ENCODE results near the gene ZNF200.
"Not testable (repeated sequence)": the region's sequence is repeated elsewhere in the genome, so short reads cannot be mapped to it uniquely, and the experiment has no call there.

The ZNF200 gene

GRCh38 chr16:3274947-3275346 lies 40.0 kb upstream of the ZNF200 start:
- H4K20me1 ChIP-seq (ENCODE audit: insufficient read depth, low read length) = no peaks in the 10 kb centered on the region
- H2AFZ ChIP-seq (ENCODE audit: low read depth, low read length) = no peak overlapping the region
- H3K36me3 ChIP-seq (ENCODE audit: insufficient read depth, low read length) = no peaks in the 10 kb centered on the region
- no peak overlapping the region for H3K4me2 ChIP-seq (ENCODE audit: insufficient read depth, low read length)
- no peak for ATAC-seq (ENCODE audit: insufficient read depth, low read depth)
- no peak overlapping the region for H3K9ac ChIP-seq (ENCODE audit: low read depth, low read length)
- TF ChIP-seq EZH2 (IDR thresholded peaks at IDR 0.05; ENCODE audit: borderline replicate concordance, low read depth, low read length, severe bottlenecking) (no peak), CTCF (IDR thresholded peaks at IDR 0.05; ENCODE audit: borderline replicate concordance, extremely low read depth, low read length, poor library complexity, severe bottlenecking) (no peak)
- no peaks in the 10 kb centered on the region for H3K9me3 ChIP-seq (ENCODE audit: insufficient read depth, low read length, severe bottlenecking)
- DNase-seq = no peak
- no peak overlapping the region for H3K4me3 ChIP-seq (ENCODE audit: low read depth in 1 of 2, low read length in 2 of 2)
- no peak overlapping the region for H3K27ac ChIP-seq (ENCODE audit: low read length)
- H3K79me2 ChIP-seq (ENCODE audit: insufficient read depth, low read length) = no peaks in the 10 kb centered on the region
- H3K27me3 ChIP-seq (ENCODE audit: insufficient read depth, low read length, poor library complexity) = no peaks in the 10 kb centered on the region
- no peaks in the 10 kb centered on the region for H3K4me1 ChIP-seq (ENCODE audit: insufficient read depth, low read length)

DNA sequence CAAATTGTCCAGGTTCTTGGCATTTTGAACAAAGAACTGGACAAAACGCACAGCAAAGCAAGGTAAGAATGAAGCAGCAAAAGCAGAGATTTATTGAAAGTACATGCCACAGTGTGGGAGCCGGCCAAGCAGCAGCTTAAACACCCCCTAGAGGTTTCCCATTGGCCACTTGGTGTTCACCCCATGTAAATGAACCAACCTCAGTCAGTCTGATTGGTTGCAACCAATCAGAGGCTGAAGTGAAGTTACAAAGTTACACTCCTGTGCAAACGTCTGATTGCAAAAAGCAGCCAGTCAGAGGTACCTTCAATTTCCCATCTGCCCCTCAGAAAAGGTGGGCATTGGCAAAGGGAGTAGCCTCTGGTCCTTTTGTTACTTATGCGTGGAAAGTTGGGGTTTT lies 39.5 kb upstream of the ZNF200 start:
- Histone ChIP-seq H2AFZ (ENCODE audit: low read depth, low read length) (no peak overlapping the region), H4K20me1 (ENCODE audit: insufficient read depth, low read length) (no peaks in the 10 kb centered on the region), H3K4me2 (ENCODE audit: insufficient read depth, low read length) (no peak overlapping the region), H3K9ac (ENCODE audit: low read depth, low read length) (no peak overlapping the region), H3K27ac (ENCODE audit: low read length) (no peak overlapping the region), H3K4me1 (ENCODE audit: insufficient read depth, low read length) (no peaks in the 10 kb centered on the region), H3K9me3 (ENCODE audit: insufficient read depth, low read length, severe bottlenecking) (no peaks in the 10 kb centered on the region), H3K4me3 (ENCODE audit: low read depth in 1 of 2, low read length in 2 of 2) (no peak overlapping the region), H3K79me2 (ENCODE audit: insufficient read depth, low read length) (no peaks in the 10 kb centered on the region), H3K27me3 (ENCODE audit: insufficient read depth, low read length, poor library complexity) (no peaks in the 10 kb centered on the region), H3K36me3 (ENCODE audit: insufficient read depth, low read length) (no peaks in the 10 kb centered on the region)
- TF ChIP-seq EZH2 (IDR thresholded peaks at IDR 0.05; ENCODE audit: borderline replicate concordance, low read depth, low read length, severe bottlenecking) = no peak
- TF ChIP-seq CTCF (IDR thresholded peaks at IDR 0.05; ENCODE audit: borderline replicate concordance, extremely low read depth, low read length, poor library complexity, severe bottlenecking) = no peak
- ATAC-seq (ENCODE audit: insufficient read depth, low read depth) (peak; percentile 80), DNase-seq (no peak)

DNA sequence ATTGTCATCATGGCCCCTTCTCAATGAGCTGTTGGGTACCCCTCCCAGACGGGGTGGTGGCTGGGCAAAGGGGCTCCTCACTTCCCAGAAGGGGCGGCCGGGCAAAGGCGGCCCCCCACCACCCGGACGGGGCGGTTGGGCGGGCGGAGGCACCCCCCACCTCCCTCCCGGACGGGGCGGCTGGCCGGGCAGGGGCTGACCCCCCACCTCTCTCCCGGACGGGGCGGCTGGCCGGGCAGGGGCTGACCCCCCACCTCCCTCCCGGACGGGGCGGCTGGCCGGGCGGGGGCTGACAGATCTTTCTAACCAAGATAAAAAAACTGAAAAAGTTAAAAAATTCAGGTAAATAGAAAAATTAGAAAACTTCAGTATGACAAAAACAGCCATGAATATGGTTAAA lies 36.3 kb upstream of the ZNF200 start:
- H3K4me3 ChIP-seq (ENCODE audit: low read depth in 1 of 2, low read length in 2 of 2); H4K20me1 ChIP-seq (ENCODE audit: insufficient read depth, low read length); H3K79me2 ChIP-seq (ENCODE audit: insufficient read depth, low read length); H3K4me1 ChIP-seq (ENCODE audit: insufficient read depth, low read length); H3K27ac ChIP-seq (ENCODE audit: low read length); H3K9me3 ChIP-seq (ENCODE audit: insufficient read depth, low read length, severe bottlenecking); H3K27me3 ChIP-seq (ENCODE audit: insufficient read depth, low read length, poor library complexity); H3K9ac ChIP-seq (ENCODE audit: low read depth, low read length); ATAC-seq (ENCODE audit: insufficient read depth, low read depth); H3K4me2 ChIP-seq (ENCODE audit: insufficient read depth, low read length); DNase-seq; H2AFZ ChIP-seq (ENCODE audit: low read depth, low read length): not testable (repeated sequence)
- peaks cover 14% of the 10 kb centered on the region for H3K36me3 ChIP-seq (ENCODE audit: insufficient read depth, low read length)

GRCh38 chr16:3270718-3271117 lies 35.8 kb upstream of the ZNF200 start:
- DNase-seq; H4K20me1 ChIP-seq (ENCODE audit: insufficient read depth, low read length): not testable (repeated sequence)

More at GRCh38 chr16:3270718-3271117, 35.8 kb upstream of the ZNF200 start:
- not testable (repeated sequence) for H2AFZ ChIP-seq (ENCODE audit: low read depth, low read length); H3K4me1 ChIP-seq (ENCODE audit: insufficient read depth, low read length); ATAC-seq (ENCODE audit: insufficient read depth, low read depth); H3K4me3 ChIP-seq (ENCODE audit: low read depth in 1 of 2, low read length in 2 of 2); H3K27me3 ChIP-seq (ENCODE audit: insufficient read depth, low read length, poor library complexity); H3K4me2 ChIP-seq (ENCODE audit: insufficient read depth, low read length); H3K9me3 ChIP-seq (ENCODE audit: insufficient read depth, low read length, severe bottlenecking); H3K27ac ChIP-seq (ENCODE audit: low read length); H3K9ac ChIP-seq (ENCODE audit: low read depth, low read length); H3K79me2 ChIP-seq (ENCODE audit: insufficient read depth, low read length)
- H3K36me3 ChIP-seq (ENCODE audit: insufficient read depth, low read length) = peaks cover 16% of the 10 kb centered on the region
